ENCODE results near the gene CHMP3.
"Not testable (repeated sequence)": the region's sequence is repeated elsewhere in the genome, so short reads cannot be mapped to it uniquely, and the experiment has no call there.

CHMP3 gene

DNA sequence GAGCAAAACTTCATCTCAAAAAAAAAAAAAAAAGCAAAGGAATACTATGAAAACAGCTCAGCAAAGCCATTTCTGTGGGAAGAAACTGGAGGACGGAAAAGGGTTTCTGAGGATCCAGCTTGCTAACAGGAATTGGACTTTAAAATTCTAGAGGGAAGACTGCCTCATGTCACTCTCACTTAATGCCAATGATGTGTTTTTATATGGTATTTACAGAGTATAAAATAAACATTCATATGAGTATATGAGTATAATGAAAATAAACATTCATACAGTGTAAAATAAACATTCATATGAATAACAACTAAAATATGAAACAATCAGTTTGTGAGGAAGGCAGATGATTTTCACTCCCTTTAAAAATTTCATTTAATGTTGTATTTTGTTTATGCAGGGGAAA, 43.9 kb downstream of the CHMP3 start:
- H3K4me3 Mint-ChIP-seq, result no peak overlapping the region
- H3K9me3 Mint-ChIP-seq, result peaks cover 6% of the 10 kb centered on the region
- no peak overlapping the region for H3K27ac Mint-ChIP-seq (ENCODE audit: low read depth)
- DNase-seq (ENCODE audit: low spot score in 2 of 2), result no peak
- ATAC-seq (replicated peaks; ENCODE audit: extremely low read depth, poor library complexity, severe bottlenecking), result no peak
- no peaks in the 10 kb centered on the region for H3K27me3 Mint-ChIP-seq
- H3K4me1 Mint-ChIP-seq, result peaks cover 5% of the 10 kb centered on the region
- H3K36me3 Mint-ChIP-seq (ENCODE audit: insufficient read depth), result peaks cover 3% of the 10 kb centered on the region

DNA sequence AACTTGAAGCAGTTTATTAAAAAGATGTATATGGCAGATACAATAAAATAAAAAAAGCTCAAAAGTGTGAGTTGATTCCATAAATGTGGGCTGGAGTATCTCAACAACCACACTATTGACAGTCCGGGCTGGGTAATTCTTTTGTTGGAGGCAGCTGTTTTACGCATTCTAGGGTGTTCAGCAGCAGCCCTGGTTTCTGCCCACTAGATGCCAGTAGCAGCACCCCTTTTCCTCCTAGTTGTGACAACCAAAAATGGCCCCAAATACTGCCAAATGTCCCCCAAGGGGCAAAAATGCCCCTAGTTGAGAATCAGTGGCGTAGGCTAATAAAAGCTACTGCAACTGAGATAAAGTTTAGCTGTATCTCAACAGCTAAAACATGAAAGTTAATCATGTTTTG, 44.8 kb downstream of the CHMP3 start:
- no peak for DNase-seq (ENCODE audit: low spot score in 2 of 2)
- Mint-ChIP-seq H3K36me3 (ENCODE audit: insufficient read depth) (peaks cover 3% of the 10 kb centered on the region), H3K9me3 (peaks cover 6% of the 10 kb centered on the region), H3K4me1 (peaks cover 5% of the 10 kb centered on the region), H3K4me3 (no peak overlapping the region), H3K27me3 (no peaks in the 10 kb centered on the region), H3K27ac (ENCODE audit: low read depth) (no peak overlapping the region)
- no peak for ATAC-seq (replicated peaks; ENCODE audit: extremely low read depth, poor library complexity, severe bottlenecking)

DNA sequence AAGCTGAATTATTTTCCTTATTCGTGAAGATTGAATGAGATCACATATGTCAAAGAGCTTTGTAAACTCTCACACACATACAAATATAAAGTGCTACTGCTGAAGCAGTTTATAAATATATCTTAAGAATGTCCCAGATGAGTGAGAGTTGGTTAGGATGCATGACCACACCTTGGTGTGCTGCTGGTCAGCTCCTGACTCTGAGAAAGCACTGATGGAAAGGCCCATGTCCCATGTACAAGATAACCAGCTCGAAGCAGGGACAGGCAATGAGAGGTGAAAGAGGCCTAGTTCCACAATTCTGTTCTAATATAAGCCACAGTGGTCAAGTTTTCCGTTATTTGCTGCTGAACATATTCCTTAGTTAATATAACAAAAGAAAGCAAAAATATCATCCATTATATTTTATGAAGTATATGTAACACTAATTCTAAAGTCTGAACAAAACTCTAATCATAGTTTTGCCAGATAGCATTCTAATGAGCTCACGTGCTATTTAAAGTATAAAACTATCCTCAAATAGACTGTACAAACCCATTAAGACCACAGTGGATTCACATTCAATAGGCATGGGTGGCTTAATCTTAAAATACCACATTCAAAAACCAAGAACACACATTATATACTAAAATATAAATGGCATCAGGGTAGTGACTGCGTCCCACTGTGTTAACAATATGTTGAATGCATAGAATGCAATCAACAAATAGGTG, 49.1 kb downstream of the CHMP3 start:
- Mint-ChIP-seq H3K9me3 (no peaks in the 10 kb centered on the region), H3K4me1 (peaks cover 29% of the 10 kb centered on the region), H3K4me3 (no peak overlapping the region), H3K27ac (ENCODE audit: low read depth) (no peak overlapping the region), H3K27me3 (no peaks in the 10 kb centered on the region), H3K36me3 (ENCODE audit: insufficient read depth) (peaks cover 8% of the 10 kb centered on the region)
- ATAC-seq (replicated peaks; ENCODE audit: extremely low read depth, poor library complexity, severe bottlenecking), result no peak
- DNase-seq (ENCODE audit: low spot score in 2 of 2), result no peak

DNA sequence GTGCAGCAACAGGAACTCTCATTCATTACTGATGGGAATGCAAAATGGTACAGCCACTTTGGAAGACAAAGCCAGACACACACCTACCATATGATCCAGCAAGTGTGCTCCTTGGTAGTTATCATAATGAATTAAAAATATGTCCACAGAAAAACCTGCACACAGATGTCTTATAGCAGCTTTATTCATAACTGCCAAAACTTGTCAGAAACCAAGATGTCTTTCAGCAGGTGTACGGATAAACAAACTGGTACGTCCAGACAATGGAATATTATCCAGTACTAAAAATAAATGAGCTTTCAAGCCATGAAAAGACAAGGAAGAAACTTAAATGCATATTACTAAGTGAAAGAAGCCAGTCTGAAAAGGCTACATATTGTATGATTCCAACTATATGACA, 50.4 kb downstream of the CHMP3 start:
- H3K27ac Mint-ChIP-seq (ENCODE audit: low read depth), result no peak overlapping the region
- peaks cover 29% of the 10 kb centered on the region for H3K4me1 Mint-ChIP-seq
- ATAC-seq (replicated peaks; ENCODE audit: extremely low read depth, poor library complexity, severe bottlenecking) (no peak), DNase-seq (ENCODE audit: low spot score in 2 of 2) (no peak)
- peaks cover 11% of the 10 kb centered on the region for H3K36me3 Mint-ChIP-seq (ENCODE audit: insufficient read depth)
- no peak overlapping the region for H3K4me3 Mint-ChIP-seq
- no peaks in the 10 kb centered on the region for H3K27me3 Mint-ChIP-seq
- H3K9me3 Mint-ChIP-seq, result no peaks in the 10 kb centered on the region

DNA sequence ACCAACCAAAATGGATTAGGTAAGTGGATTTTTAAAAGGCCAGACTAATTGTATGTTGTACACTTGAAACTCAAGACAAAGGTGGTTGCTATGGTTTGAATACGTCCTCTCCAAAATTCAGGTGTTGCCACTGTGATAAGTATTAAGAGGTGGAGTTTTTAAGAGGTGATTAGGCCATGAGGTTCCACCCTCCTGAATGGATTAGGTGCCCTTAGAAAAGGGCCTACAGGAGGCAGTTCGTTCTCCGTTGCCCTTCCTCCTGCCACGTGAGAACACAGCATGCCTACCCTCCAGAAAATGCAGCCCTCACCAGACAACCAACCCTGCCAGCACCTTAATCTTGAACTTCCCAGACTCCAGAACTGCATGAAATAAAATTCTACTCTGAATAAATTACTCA, 51.2 kb downstream of the CHMP3 start:
- Mint-ChIP-seq H3K27ac (ENCODE audit: low read depth) (no peak overlapping the region), H3K36me3 (ENCODE audit: insufficient read depth) (peaks cover 16% of the 10 kb centered on the region), H3K4me3 (no peak overlapping the region), H3K27me3 (no peaks in the 10 kb centered on the region), H3K4me1 (peaks cover 29% of the 10 kb centered on the region), H3K9me3 (no peaks in the 10 kb centered on the region)
- no peak for ATAC-seq (replicated peaks; ENCODE audit: extremely low read depth, poor library complexity, severe bottlenecking)
- DNase-seq (ENCODE audit: low spot score in 2 of 2), result no peak

DNA sequence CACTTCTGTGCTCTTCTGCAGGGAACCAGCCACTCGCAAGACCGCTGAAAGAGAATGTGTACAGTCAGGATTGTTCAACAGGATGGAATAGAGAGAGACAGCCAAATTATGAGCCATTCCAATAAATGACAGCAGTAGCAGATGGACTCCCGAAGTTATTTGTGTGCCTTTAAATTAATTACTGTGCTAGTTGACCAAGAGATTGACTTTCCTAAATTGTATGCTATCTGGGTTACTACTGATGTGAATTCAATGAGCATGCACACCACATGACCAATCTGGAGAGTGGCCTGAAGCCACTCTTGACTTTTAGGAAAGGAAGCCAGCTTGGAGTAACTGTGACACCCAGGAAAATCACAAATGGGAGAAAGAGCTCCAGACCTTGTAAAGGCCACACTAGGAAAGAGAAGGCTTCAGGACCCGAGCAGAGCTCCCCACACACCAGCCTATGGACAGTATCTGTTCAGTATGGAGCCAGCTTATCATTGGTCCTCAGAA, 52.8 kb downstream of the CHMP3 start:
- Mint-ChIP-seq H3K27ac (ENCODE audit: low read depth) (peak overlapping the region; percentile 1), H3K4me1 (peaks cover 29% of the 10 kb centered on the region), H3K9me3 (no peaks in the 10 kb centered on the region), H3K36me3 (ENCODE audit: insufficient read depth) (peaks cover 19% of the 10 kb centered on the region), H3K4me3 (no peak overlapping the region), H3K27me3 (no peaks in the 10 kb centered on the region)
- no peak for ATAC-seq (replicated peaks; ENCODE audit: extremely low read depth, poor library complexity, severe bottlenecking)
- DNase-seq (ENCODE audit: low spot score in 2 of 2), result no peak

DNA sequence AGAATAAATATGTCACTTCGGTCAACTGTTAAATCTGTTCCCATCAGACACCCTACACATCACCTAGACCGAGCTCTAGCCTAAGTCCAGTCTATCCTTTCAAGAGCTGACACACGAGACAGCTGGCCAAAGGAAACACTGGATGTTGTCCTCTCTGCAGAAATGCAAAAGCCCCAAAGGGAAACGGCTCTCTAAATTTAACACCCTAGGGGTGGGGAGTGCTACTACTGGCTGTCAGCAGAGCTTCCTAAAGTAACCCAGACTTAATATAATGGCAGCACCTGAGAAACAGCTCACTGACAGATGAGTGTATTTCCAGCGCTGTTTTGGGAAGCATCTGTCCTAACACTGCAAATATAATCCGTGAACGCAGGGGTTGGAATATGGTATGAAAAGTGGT, 55.6 kb downstream of the CHMP3 start:
- H3K36me3 Mint-ChIP-seq (ENCODE audit: insufficient read depth), result peaks cover 21% of the 10 kb centered on the region
- ATAC-seq (replicated peaks; ENCODE audit: extremely low read depth, poor library complexity, severe bottlenecking) (no peak), DNase-seq (ENCODE audit: low spot score in 2 of 2) (no peak)
- no peaks in the 10 kb centered on the region for H3K9me3 Mint-ChIP-seq
- H3K27ac Mint-ChIP-seq (ENCODE audit: low read depth), result no peak overlapping the region
- no peaks in the 10 kb centered on the region for H3K27me3 Mint-ChIP-seq
- H3K4me1 Mint-ChIP-seq, result peaks cover 16% of the 10 kb centered on the region
- H3K4me3 Mint-ChIP-seq, result no peak overlapping the region

DNA sequence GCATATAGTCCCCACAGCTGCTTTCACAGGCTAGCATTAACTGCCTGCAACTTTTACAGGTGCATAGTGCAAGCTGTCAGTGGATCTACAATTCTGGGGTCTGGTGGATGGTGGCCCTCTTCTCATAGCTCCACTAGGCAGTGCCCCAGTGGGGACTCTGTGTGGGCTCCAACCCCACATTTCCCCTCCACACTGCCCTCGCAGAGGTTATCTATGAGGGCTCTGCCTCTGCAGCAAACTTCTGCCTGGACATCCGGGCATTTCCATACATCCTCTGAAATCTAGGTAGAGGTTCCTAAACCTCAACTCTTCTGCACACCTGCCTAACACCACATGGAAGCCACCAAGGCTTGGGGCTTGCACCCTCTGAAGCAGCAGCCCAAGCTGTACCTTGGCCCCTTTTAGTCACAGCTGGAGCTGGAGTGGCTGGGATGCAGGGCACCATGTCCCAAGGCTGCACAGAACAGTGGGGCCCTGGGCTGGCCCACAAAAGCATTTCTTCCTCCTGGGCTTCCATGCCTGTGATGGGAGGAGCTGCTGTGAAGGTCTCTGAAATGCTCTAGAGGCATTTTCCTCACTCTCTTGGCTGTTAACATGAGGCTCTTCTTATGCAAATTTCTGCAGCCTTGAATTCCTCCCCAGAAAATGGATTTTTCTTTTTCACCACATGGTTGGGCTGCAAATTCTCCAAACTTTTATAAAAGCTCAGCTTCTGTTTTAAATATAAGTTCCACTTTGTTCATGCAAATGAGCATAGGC, 62.7 kb downstream of the CHMP3 start:
- Mint-ChIP-seq H3K36me3 (ENCODE audit: insufficient read depth) (peaks cover 43% of the 10 kb centered on the region), H3K27ac (ENCODE audit: low read depth) (no peak overlapping the region), H3K4me3 (no peak overlapping the region), H3K9me3 (peaks cover 15% of the 10 kb centered on the region), H3K27me3 (no peaks in the 10 kb centered on the region), H3K4me1 (peaks cover 19% of the 10 kb centered on the region)
- DNase-seq (ENCODE audit: low spot score in 2 of 2) (no peak), ATAC-seq (replicated peaks; ENCODE audit: extremely low read depth, poor library complexity, severe bottlenecking) (no peak)

DNA sequence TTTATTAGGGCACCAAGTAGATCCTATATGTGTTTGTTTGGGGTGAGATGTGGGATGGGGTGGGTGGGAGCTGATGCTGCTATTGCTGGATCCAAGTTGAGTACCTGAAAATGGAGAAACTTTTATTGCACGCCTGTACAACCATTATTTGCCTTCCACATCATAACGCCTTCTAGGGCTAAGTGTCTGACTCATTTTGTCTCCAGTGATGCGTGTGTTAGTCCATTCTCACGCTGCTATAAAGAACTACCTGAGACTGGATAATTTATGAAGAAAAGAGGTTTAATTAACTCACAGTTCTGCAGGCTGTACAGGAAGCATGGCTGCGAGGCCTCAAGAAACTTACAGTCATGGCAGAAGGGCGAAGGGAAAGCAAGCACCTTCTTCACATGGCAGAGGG, 63.9 kb downstream of the CHMP3 start:
- ATAC-seq (replicated peaks; ENCODE audit: extremely low read depth, poor library complexity, severe bottlenecking) (no peak), DNase-seq (ENCODE audit: low spot score in 2 of 2) (no peak)
- peaks cover 28% of the 10 kb centered on the region for H3K4me1 Mint-ChIP-seq
- peaks cover 49% of the 10 kb centered on the region for H3K36me3 Mint-ChIP-seq (ENCODE audit: insufficient read depth)
- H3K4me3 Mint-ChIP-seq, result no peak overlapping the region
- H3K9me3 Mint-ChIP-seq, result peaks cover 15% of the 10 kb centered on the region
- H3K27ac Mint-ChIP-seq (ENCODE audit: low read depth), result no peak overlapping the region
- H3K27me3 Mint-ChIP-seq, result no peaks in the 10 kb centered on the region

DNA sequence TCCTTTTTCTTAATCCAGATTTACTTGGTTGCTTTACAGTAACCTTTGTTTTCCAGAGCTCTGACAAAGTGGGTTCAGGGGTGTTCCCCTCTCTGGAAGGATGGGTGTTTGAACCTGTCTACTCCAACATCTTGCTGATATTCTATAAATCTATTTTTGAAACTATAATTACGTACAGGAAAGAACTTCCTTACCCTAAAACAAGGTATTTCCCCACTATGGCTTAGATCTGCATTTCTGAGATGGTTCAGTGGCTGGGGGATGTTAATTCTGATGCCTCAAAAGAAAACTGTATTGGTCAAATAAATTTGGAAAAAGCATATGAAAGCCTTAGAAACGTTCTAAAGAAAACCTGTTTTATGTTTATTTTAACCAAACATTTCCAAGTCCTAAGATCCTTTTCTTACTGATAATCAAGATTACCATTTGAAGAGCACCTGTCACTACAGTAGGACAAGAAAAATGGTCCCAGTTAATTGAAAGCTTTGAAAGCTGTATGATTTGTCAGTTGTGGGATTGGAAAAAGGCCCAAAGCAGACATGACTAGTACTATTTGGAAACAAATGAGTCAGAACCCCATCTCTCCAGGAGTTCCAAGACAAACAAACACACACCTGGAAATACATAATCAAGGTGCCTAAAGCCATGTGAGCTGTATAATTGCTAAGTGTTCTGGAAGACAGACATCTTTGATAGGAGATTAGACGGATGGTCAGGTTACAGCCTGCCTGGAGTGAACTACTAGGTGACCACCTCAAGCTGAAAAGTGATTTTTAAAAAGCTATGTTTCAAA, 64.6 kb downstream of the CHMP3 start:
- DNase-seq (ENCODE audit: low spot score in 2 of 2) (no peak), ATAC-seq (replicated peaks; ENCODE audit: extremely low read depth, poor library complexity, severe bottlenecking) (no peak)
- Mint-ChIP-seq H3K36me3 (ENCODE audit: insufficient read depth) (peaks cover 50% of the 10 kb centered on the region), H3K27ac (ENCODE audit: low read depth) (no peak overlapping the region), H3K9me3 (peaks cover 15% of the 10 kb centered on the region), H3K4me3 (no peak overlapping the region), H3K4me1 (peaks cover 32% of the 10 kb centered on the region), H3K27me3 (no peaks in the 10 kb centered on the region)

DNA sequence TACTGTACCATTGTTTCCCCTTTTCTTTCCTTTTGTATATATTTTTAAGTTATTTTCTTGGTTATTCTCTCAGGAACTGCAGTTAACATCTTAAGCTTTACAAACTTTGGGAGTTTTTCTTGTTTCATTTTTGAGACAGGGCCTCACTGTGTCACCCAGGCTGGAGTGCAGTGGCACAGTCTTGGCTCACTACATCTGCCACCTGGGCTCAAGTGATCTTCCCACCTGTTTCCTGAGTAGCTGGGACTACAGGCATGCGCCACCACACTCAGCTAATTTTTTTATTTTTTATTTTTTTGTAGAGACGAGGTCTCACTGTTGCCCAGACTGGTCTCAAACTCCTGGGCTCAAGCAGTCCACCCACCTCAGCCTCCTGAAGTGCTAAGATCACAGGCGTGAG, 66.9 kb downstream of the CHMP3 start:
- not testable (repeated sequence) for ATAC-seq (replicated peaks; ENCODE audit: extremely low read depth, poor library complexity, severe bottlenecking); DNase-seq (ENCODE audit: low spot score in 2 of 2); H3K27me3 Mint-ChIP-seq; H3K4me3 Mint-ChIP-seq
- Mint-ChIP-seq H3K27ac (ENCODE audit: low read depth) (peak overlapping the region; percentile 64), H3K4me1 (peaks cover 35% of the 10 kb centered on the region), H3K9me3 (peaks cover 13% of the 10 kb centered on the region), H3K36me3 (ENCODE audit: insufficient read depth) (peaks cover 59% of the 10 kb centered on the region)

DNA sequence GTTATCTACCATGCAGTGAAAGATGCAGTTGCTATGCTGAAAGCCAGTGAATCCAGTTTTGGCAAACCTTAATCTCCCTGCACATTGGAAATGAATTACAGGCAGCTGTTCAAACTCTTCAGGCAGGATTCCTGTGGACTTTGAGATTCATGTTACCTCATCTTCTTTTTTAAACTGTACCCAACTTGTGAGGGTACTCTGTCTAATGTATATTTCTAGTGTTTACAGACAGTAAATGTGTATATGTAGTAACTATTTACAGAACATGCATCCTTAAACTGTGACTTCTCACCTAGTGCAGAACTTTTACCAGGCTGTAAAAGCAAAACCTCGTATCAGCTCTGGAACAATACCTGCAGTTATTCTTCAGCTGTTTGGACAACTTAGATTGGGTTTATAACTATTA, 71.2 kb downstream of the CHMP3 start:
- DNase-seq (ENCODE audit: low spot score in 2 of 2), result no peak

More for the DNA sequence above, 71.2 kb downstream of the CHMP3 start:
- Mint-ChIP-seq H3K4me1 (peaks cover 31% of the 10 kb centered on the region), H3K4me3 (no peak overlapping the region), H3K9me3 (no peaks in the 10 kb centered on the region), H3K36me3 (ENCODE audit: insufficient read depth) (peaks cover 69% of the 10 kb centered on the region), H3K27me3 (no peaks in the 10 kb centered on the region), H3K27ac (ENCODE audit: low read depth) (no peak overlapping the region)
- ATAC-seq (replicated peaks; ENCODE audit: extremely low read depth, poor library complexity, severe bottlenecking), result no peak

Data from central memory CD8-positive, alpha-beta T cell (primary cell).